PC-3 (cell line): ENCODE results near the gene PNRC2. TPM values are rescaled to one million over a fixed set of nuclear protein-coding genes. Genes with fewer than 3 reads are reported as not detected.
A peak's percentile ranks its signal among the peaks of the same experiment; 100 is the strongest.

ENCODE experiments used
- ATAC-seq: fragments of 200-7000 bp; cut with Tn5 transposase; 2 replicates; pipeline ENCODE4 v1.9.1; 2020; ENCODE audit warnings: mild to moderate bottlenecking, moderate library complexity
- BruUV-seq: library from RNA; stranded (reverse); fragments of 400-500 nt; replicated peaks from 2 replicates; lab custom pipeline; 2021; lab: Mats Ljungman, UMichigan
- CTCF ChIA-PET: fragments of 300-600 bp; sonication (Branson Sonifier 250); formaldehyde crosslinking; loops from one replicate; lab custom pipeline; 2022; ENCODE audit warnings: antibody characterized with exemption; lab: Charles Lee
- POLR2A ChIA-PET: fragments of 300-600 bp; sonication (Branson Sonifier 250); formaldehyde crosslinking; loops from one replicate; lab custom pipeline; 2022; ENCODE audit warnings: antibody characterized with exemption; ENCODE audit not compliant: unreplicated experiment; lab: Charles Lee
- DNase-seq: peaks from one replicate; pipeline ENCODE4 v3.0.0-alpha.2; 2015
- H2AFZ ChIP-seq: fragments of 300-600 bp; sonication (generic); 2 replicates; pipeline ENCODE4 v1.6.0; 2016; ENCODE audit warnings: antibody characterized with exemption, low read length
- H3F3A ChIP-seq: fragments of 300-600 bp; sonication (generic); one replicate; pipeline ENCODE4 v1.6.0; 2017; ENCODE audit warnings: antibody characterized with exemption, low read length, control low read depth, mild to moderate bottlenecking; ENCODE audit not compliant: unreplicated experiment
- H3K27ac ChIP-seq: fragments of 300-600 bp; sonication (generic); 2 replicates; pipeline ENCODE4 v1.5.1; 2016; ENCODE audit warnings: mild to moderate bottlenecking, low read length
- H3K27me3 ChIP-seq: fragments of 300-600 bp; sonication (generic); 2 replicates; pipeline ENCODE4 v1.6.1; 2016; ENCODE audit warnings: low read length, mixed read lengths
- H3K36me3 ChIP-seq: fragments of 300-600 bp; sonication (generic); 2 replicates; pipeline ENCODE4 v1.6.1; 2016; ENCODE audit warnings: low read depth, mixed run types, low read length, mixed read lengths
- H3K4me1 ChIP-seq: fragments of 300-600 bp; sonication (generic); 2 replicates; pipeline ENCODE4 v1.5.1; 2016; ENCODE audit warnings: low read length; ENCODE audit not compliant: insufficient read depth
- H3K4me2 ChIP-seq: fragments of 300-600 bp; sonication (generic); 2 replicates; pipeline ENCODE4 v1.6.0; 2016; ENCODE audit warnings: low read length
- H3K4me3 ChIP-seq: fragments of 300-600 bp; sonication (generic); 2 replicates; pipeline ENCODE4 v1.5.1; 2016; ENCODE audit warnings: mild to moderate bottlenecking, low read length, mixed read lengths
- H3K79me2 ChIP-seq: fragments of 300-600 bp; sonication (generic); 2 replicates; pipeline ENCODE4 v1.6.1; 2017; ENCODE audit warnings: low read length, mixed read lengths
- H3K9ac ChIP-seq: fragments of 300-600 bp; sonication (generic); 2 replicates; pipeline ENCODE4 v1.6.0; 2016; ENCODE audit warnings: mild to moderate bottlenecking, low read length
- H3K9me2 ChIP-seq: fragments of 300-600 bp; sonication (generic); replicated peaks from 2 replicates; pipeline ENCODE4 v1.6.1; 2016; ENCODE audit warnings: mixed run types, low read length, mixed read lengths
- H3K9me3 ChIP-seq: fragments of 300-600 bp; sonication (generic); 2 replicates; pipeline ENCODE4 v1.6.1; 2016; ENCODE audit warnings: low read length, mixed read lengths
- H4K20me1 ChIP-seq: fragments of 300-600 bp; sonication (generic); 2 replicates; pipeline ENCODE4 v1.6.1; 2016; ENCODE audit warnings: low read length, mixed read lengths
- CTCF ChIP-seq: fragments of 300-600 bp; sonication (generic); conservative IDR thresholded peaks from 2 replicates; pipeline ENCODE4 v1.5.1; 2017; ENCODE audit warnings: antibody characterized with exemption, low read depth, mild to moderate bottlenecking, low read length
- EZH2 ChIP-seq: fragments of 300-600 bp; sonication (generic); IDR thresholded peaks from one replicate; pipeline ENCODE4 v1.6.1; 2017; ENCODE audit warnings: antibody characterized with exemption, mild to moderate bottlenecking, low read length; ENCODE audit not compliant: unreplicated experiment
- EZH2phosphoT487 ChIP-seq: fragments of 300-600 bp; sonication (generic); IDR thresholded peaks from 2 replicates; pipeline ENCODE4 v1.6.1; 2018; ENCODE audit warnings: mild to moderate bottlenecking, antibody characterized with exemption, low read length, borderline replicate concordance
- intact Hi-C: fragments of 100-400 bp; cut with micrococcal nuclease; formaldehyde crosslinking; loops from 2 replicates; pipeline ENCODE4 v1.9.0; 2023
- total RNA-seq: library from RNA; depleted of rRNA; stranded (reverse); fragments of >200 nt; gene quantifications from 2 replicates; pipeline ENCODE4 v1.2.3, GENCODE V29; 2014

PNRC2 gene
- total RNA-seq, 1 experiment from 2014 or later = 45.6 TPM

- H3K27ac ChIP-seq = peak overlapping the region; percentile 61
- BruUV-seq = no TSS peak
- H3K4me2 ChIP-seq = peak overlapping the region; percentile 37
- no peaks in the 10 kb centered on the region for H3K9me2 ChIP-seq
- DNase-seq = peak; percentile 60
- H4K20me1 ChIP-seq = no peaks in the 10 kb centered on the region
- no peak overlapping the region for H3K4me3 ChIP-seq
- ChIA-PET POLR2A (no interaction called here), CTCF (no interaction called here)
- intact Hi-C loops = loop anchor here (5.0 kb wide), 1 partner anchor 35 kb away; the partner anchor contains the start of gene PNRC2
- peak; percentile 73 for ATAC-seq
- no peaks in the 10 kb centered on the region for H3K9me3 ChIP-seq
- TF ChIP-seq CTCF = no peak
- TF ChIP-seq EZH2phosphoT487 = no peak
- H2AFZ ChIP-seq = peak overlapping the region; percentile 64
- H3K27me3 ChIP-seq = no peaks in the 10 kb centered on the region
- no peaks in the 10 kb centered on the region for H3K79me2 ChIP-seq
- no peaks in the 10 kb centered on the region for H3K36me3 ChIP-seq
- no peaks in the 10 kb centered on the region for H3F3A ChIP-seq
- H3K9ac ChIP-seq = no peak overlapping the region
- H3K4me1 ChIP-seq = peaks cover 24% of the 10 kb centered on the region
Observed at GRCh38 chr1:23922321-23922943, 37.2 kb upstream of the PNRC2 start.

GRCh38 chr1:23923592-23924499, 35.8 kb upstream of the PNRC2 start:
- H3K9ac ChIP-seq = no peak overlapping the region
- ATAC-seq = no peak

More at GRCh38 chr1:23923592-23924499, 35.8 kb upstream of the PNRC2 start:
- Histone ChIP-seq H3K36me3 (no peaks in the 10 kb centered on the region), H3K79me2 (no peaks in the 10 kb centered on the region), H3K9me3 (no peaks in the 10 kb centered on the region), H3K4me2 (no peak overlapping the region), H3K4me1 (peaks cover 24% of the 10 kb centered on the region), H2AFZ (no peak overlapping the region), H3K4me3 (no peak overlapping the region), H4K20me1 (no peaks in the 10 kb centered on the region), H3K27me3 (no peaks in the 10 kb centered on the region), H3K27ac (no peak overlapping the region), H3F3A (no peaks in the 10 kb centered on the region), H3K9me2 (no peaks in the 10 kb centered on the region)
- POLR2A ChIA-PET = interaction anchor here (0.7 kb wide), 1 partner anchor 144 kb away, joined by 3 read pairs; no protein-coding TSS in a partner anchor
- CTCF ChIA-PET = no interaction called here
- BruUV-seq = no TSS peak
- TF ChIP-seq EZH2 (no peak), CTCF (no peak), EZH2phosphoT487 (no peak)
- intact Hi-C loops = loop anchor here (5.0 kb wide), 1 partner anchor 33 kb away; the partner anchor contains the start of gene PNRC2
- no peak for DNase-seq
